Esophagus squamous epithelium (tissue), 5 donors: ENCODE results near the gene RWDD3. TPM values are rescaled to one million over a fixed set of nuclear protein-coding genes. Genes with fewer than 3 reads are reported as not detected.

Source experiments
- DNase-seq: peaks from one replicate; lab custom pipeline; 2025; lab: John Stamatoyannopoulos, UW
- H3K27ac ChIP-seq, 4 donors: fragments of 200-600 bp; sonication (generic); one replicate each; pipeline ENCODE4 v1.5.1; 2016 to 2019; ENCODE audit warnings: mild to moderate bottlenecking in 1 of 4
- H3K27me3 ChIP-seq, 4 donors: fragments of 200-600 bp; sonication (generic); 1 replicate in 3 of 4; 2 replicates in 1 of 4; pipeline versions ENCODE4 v1.5.1 to v1.6.0; 2017 to 2021; ENCODE audit warnings: antibody characterized with exemption in 1 of 4
- H3K36me3 ChIP-seq, 3 donors: fragments of 200-600 bp; sonication (generic); one replicate each; pipeline ENCODE4 v1.5.1; 2016 to 2019
- H3K4me1 ChIP-seq, 3 donors: fragments of 200-600 bp; sonication (generic); one replicate each; pipeline ENCODE4 v1.5.1; 2017 to 2019
- H3K4me3 ChIP-seq, 4 donors: fragments of 200-600 bp; sonication (generic); 1 replicate in 3 of 4; 2 replicates in 1 of 4; pipeline ENCODE4 v1.5.1; 2016 to 2019; ENCODE audit warnings: mild to moderate bottlenecking in 2 of 4, moderate library complexity in 1 of 4
- H3K9me3 ChIP-seq, 3 donors: fragments of 200-600 bp; sonication (generic); one replicate each; pipeline ENCODE4 v1.5.1; 2016 to 2019
- CTCF ChIP-seq, 6 experiments: fragments of 450-650 bp in 4 of 6; fragments of 200-600 bp in 2 of 6; sonication (generic) in 2 of 6; IDR thresholded peaks; one replicate each; pipeline ENCODE4 v1.5.1; 2016 to 2019; ENCODE audit warnings: antibody characterized with exemption in 6 of 6, mild to moderate bottlenecking in 4 of 6, moderate library complexity in 4 of 6
- POLR2A ChIP-seq, 4 donors: fragments of 450-650 bp; IDR thresholded peaks; one replicate each; pipeline ENCODE4 v1.6.1; 2017; ENCODE audit warnings: antibody characterized with exemption in 4 of 4, mild to moderate bottlenecking in 4 of 4, moderate library complexity in 3 of 4
- WGBS, 2 donors: methylation state at CpG; one replicate each; pipeline ENCODE4 v1.1.5; 2018; 5-methylcytosine and 5-hydroxymethylcytosine counted together
- intact Hi-C: fragments of 100-400 bp; cut with DNase I; formaldehyde crosslinking; loops from one replicate; pipeline ENCODE4 v1.15.0; 2022
- total RNA-seq, 4 donors: library from RNA; depleted of rRNA; stranded (reverse); fragments of >200 nt; gene quantifications; one replicate each; pipeline ENCODE4 v1.1.0, GENCODE V29; 2016
- donor health status: DM: yes; HTN: yes; CAD: no.

Gene RWDD3
- total RNA-seq, 4 donors from 2014 or later: 1.8 to 11.8 (median 7.6) TPM

GRCh38 chr1:95208876-95209275, 25.1 kb upstream of the RWDD3 start:
- DNase-seq: no peak
- intact Hi-C loops: no loop called here

GRCh38 chr1:95209291-95209690, 24.7 kb upstream of the RWDD3 start:
- Histone ChIP-seq H3K27ac (no peak overlapping the region), H3K9me3 (no peaks in the 10 kb centered on the region), H3K36me3 (no peaks in the 10 kb centered on the region), H3K27me3 (no peaks in the 10 kb centered on the region), H3K4me3 (no peak overlapping the region), H3K4me1 (no peaks in the 10 kb centered on the region)
- DNase-seq: no peak
- TF ChIP-seq POLR2A (IDR thresholded peaks at IDR 0.05) (no peak), CTCF (IDR thresholded peaks at IDR 0.05) (no peak)
- intact Hi-C loops: no loop called here

More at GRCh38 chr1:95208876-95209275, 25.1 kb upstream of the RWDD3 start:
- H3K36me3 ChIP-seq: no peaks in the 10 kb centered on the region
- H3K27me3 ChIP-seq: no peaks in the 10 kb centered on the region
- no peaks in the 10 kb centered on the region for H3K9me3 ChIP-seq
- 58 to 80% methylated on average over 3 of the region's 3 CpGs for WGBS, 2 donors
- H3K4me1 ChIP-seq: no peaks in the 10 kb centered on the region
- no peak overlapping the region for H3K4me3 ChIP-seq
- TF ChIP-seq CTCF (IDR thresholded peaks at IDR 0.05): no peak
- no peak for TF ChIP-seq POLR2A (IDR thresholded peaks at IDR 0.05)
- no peak overlapping the region for H3K27ac ChIP-seq

- Histone ChIP-seq H3K36me3 (no peaks in the 10 kb centered on the region), H3K27me3 (no peaks in the 10 kb centered on the region), H3K27ac (no peak overlapping the region), H3K9me3 (no peaks in the 10 kb centered on the region), H3K4me3 (no peak overlapping the region), H3K4me1 (no peaks in the 10 kb centered on the region)
- WGBS, 2 donors: 84 to 100% methylated on average over 1 to 5 of the region's 14 CpGs
- TF ChIP-seq POLR2A (IDR thresholded peaks at IDR 0.05) (no peak), CTCF (IDR thresholded peaks at IDR 0.05) (no peak)
- intact Hi-C loops: no loop called here
- DNase-seq: no peak
These were observed 17.6 kb upstream of the RWDD3 start for GRCh38 chr1:95216292-95216990.

GRCh38 chr1:95217371-95217770, 16.6 kb upstream of the RWDD3 start:
- no peaks in the 10 kb centered on the region for H3K36me3 ChIP-seq

More at GRCh38 chr1:95217371-95217770, 16.6 kb upstream of the RWDD3 start:
- intact Hi-C loops: no loop called here
- no peak for DNase-seq
- no peaks in the 10 kb centered on the region for H3K27me3 ChIP-seq
- no peak overlapping the region for H3K27ac ChIP-seq
- H3K4me3 ChIP-seq: no peak overlapping the region
- no peaks in the 10 kb centered on the region for H3K9me3 ChIP-seq
- H3K4me1 ChIP-seq: no peaks in the 10 kb centered on the region
- WGBS, 2 donors: 59 to 88% methylated on average over 1 of the region's 1 CpG
- no peak for TF ChIP-seq POLR2A (IDR thresholded peaks at IDR 0.05)
- TF ChIP-seq CTCF (IDR thresholded peaks at IDR 0.05): no peak
